ENCODE data around the gene SMPDL3B. TPM values are rescaled to one million over a fixed set of nuclear protein-coding genes. Genes with fewer than 3 reads are reported as not detected.

SMPDL3B gene
- total and polyA plus RNA-seq, 8 donors, result 10.5 to 15.7 (median 13.9) TPM

GRCh38 chr1:27980216-27980845 is 45.5 kb downstream of the SMPDL3B start:
- ATAC-seq (no peak), DNase-seq (no peak)
- no peak overlapping the region for H3K27ac ChIP-seq
- H3K4me3 ChIP-seq, result no peak overlapping the region
- H3K27me3 ChIP-seq, result no peaks in the 10 kb centered on the region
- peaks cover 0 to 13% of the 10 kb centered on the region in 2 donors for H3K4me1 ChIP-seq
- intact Hi-C loops (cut with DNase I), result loop anchor here in 1 of 2 donors (2.0 kb wide), 1 partner anchor 122 kb away; no protein-coding TSS in a partner anchor
- H3K36me3 ChIP-seq, result peaks cover 0 to 39% of the 10 kb centered on the region in 2 donors
- TF ChIP-seq, protein P1, sequence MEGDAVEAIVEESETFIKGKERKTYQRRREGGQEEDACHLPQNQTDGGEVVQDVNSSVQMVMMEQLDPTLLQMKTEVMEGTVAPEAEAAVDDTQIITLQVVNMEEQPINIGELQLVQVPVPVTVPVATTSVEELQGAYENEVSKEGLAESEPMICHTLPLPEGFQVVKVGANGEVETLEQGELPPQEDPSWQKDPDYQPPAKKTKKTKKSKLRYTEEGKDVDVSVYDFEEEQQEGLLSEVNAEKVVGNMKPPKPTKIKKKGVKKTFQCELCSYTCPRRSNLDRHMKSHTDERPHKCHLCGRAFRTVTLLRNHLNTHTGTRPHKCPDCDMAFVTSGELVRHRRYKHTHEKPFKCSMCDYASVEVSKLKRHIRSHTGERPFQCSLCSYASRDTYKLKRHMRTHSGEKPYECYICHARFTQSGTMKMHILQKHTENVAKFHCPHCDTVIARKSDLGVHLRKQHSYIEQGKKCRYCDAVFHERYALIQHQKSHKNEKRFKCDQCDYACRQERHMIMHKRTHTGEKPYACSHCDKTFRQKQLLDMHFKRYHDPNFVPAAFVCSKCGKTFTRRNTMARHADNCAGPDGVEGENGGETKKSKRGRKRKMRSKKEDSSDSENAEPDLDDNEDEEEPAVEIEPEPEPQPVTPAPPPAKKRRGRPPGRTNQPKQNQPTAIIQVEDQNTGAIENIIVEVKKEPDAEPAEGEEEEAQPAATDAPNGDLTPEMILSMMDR (IDR thresholded peaks at IDR 0.05), result no peak
- no peaks in the 10 kb centered on the region for H3K9me3 ChIP-seq

- Histone ChIP-seq H3K4me1 (peaks cover 0 to 13% of the 10 kb centered on the region in 2 donors), H3K27me3 (no peaks in the 10 kb centered on the region), H3K27ac (no peak overlapping the region), H3K4me3 (no peak overlapping the region), H3K36me3 (peaks cover 0 to 39% of the 10 kb centered on the region in 2 donors), H3K9me3 (no peaks in the 10 kb centered on the region)
- ATAC-seq (no peak), DNase-seq (no peak)
- intact Hi-C loops (cut with DNase I), result loop anchor here in 1 of 2 donors (2.0 kb wide), 1 partner anchor 122 kb away; no protein-coding TSS in a partner anchor
- TF ChIP-seq, protein P1 (IDR thresholded peaks at IDR 0.05), result no peak
These were observed 46.3 kb downstream of the SMPDL3B start for GRCh38 chr1:27981145-27981544.

DNA sequence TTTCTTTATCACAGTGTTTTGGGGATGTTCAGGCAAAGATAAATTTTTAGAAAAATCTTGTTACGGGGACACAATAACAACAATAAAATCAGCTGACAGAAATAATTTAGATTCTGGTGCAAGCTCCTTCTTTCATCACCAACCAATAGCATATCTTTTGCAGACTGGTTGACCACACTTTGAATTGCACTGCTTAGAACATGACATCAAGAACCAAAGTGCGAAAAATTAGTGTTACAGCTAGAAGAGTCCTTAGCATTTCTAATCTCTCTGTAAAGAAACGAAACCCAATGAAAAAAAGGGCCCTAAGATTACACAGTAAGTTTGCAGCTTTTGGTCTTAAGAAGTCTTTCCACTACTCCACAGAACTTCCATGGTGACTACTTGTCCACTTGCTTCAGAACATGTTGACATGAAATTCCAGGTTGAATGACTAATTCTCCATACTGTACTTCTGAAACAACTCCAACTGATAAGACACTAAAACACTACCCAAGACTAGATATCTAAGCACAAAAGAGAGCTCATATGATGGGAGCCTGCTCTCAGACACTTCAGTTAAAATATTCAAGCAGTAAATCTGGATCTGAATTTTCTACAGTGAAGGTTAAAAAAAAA is 56.2 kb downstream of the SMPDL3B start:
- no peaks in the 10 kb centered on the region for H3K27me3 ChIP-seq
- intact Hi-C loops (cut with DNase I), result no loop called here
- no peak for DNase-seq
- no peaks in the 10 kb centered on the region for H3K9me3 ChIP-seq
- no peak overlapping the region for H3K27ac ChIP-seq
- ATAC-seq, result no peak
- no peak overlapping the region for H3K4me3 ChIP-seq
- peaks cover 0 to 33% of the 10 kb centered on the region in 2 donors for H3K4me1 ChIP-seq
- TF ChIP-seq, protein P1 (IDR thresholded peaks at IDR 0.05), result no peak
- H3K36me3 ChIP-seq, result peaks cover 0 to 80% of the 10 kb centered on the region in 2 donors

DNA sequence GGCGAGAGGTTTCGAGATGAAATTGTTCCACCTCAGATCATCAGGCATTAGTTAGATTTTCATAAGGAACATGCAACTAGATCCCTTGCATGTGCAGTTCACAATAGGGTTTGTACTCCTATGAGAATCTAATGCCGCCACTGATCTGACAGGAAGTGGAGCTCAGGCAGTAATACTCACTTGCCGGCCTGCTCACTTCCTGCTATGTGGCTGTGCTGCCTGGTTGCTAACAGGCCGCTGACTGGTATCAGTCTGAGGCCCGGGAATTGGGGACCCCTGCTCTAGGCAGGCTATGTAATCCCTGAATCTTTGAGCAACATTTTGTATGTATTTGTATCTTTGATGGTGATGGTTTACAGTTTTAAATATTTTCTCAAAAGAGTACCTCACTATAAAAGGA is 57.5 kb downstream of the SMPDL3B start:
- Histone ChIP-seq H3K36me3 (peaks cover 0 to 80% of the 10 kb centered on the region in 2 donors), H3K4me3 (no peak overlapping the region), H3K27ac (peak overlapping the region in 1 of 2 donors; percentile 70), H3K27me3 (no peaks in the 10 kb centered on the region), H3K9me3 (no peaks in the 10 kb centered on the region), H3K4me1 (peaks cover 0 to 33% of the 10 kb centered on the region in 2 donors)
- intact Hi-C loops (cut with DNase I), result no loop called here
- TF ChIP-seq, protein P1 (IDR thresholded peaks at IDR 0.05), result no peak
- ATAC-seq (peak; percentile 51), DNase-seq (peak in 1 of 4 donors; percentile 40)

DNA sequence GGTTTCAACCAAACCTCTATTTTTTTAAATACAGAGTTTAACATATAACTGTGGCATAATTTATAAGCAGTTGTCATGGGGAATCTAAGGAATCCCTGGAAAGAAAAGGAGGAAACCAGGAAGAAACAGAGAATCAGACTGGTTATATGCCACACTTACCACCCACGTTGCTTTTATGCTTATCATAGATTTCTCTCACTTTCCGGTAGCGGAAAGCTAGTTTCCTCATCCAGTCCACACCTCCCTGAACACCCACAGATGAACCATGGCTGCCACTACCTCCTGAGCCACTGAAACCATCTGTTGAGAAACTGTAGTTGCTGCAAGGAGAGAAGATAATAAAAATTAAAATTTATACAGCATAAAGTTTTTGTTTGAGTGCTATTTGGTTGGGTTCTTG is 58.4 kb downstream of the SMPDL3B start:
- peak overlapping the region; percentile 33 to 70 for H3K27ac ChIP-seq
- no peak overlapping the region for H3K4me3 ChIP-seq
- H3K27me3 ChIP-seq, result no peaks in the 10 kb centered on the region
- TF ChIP-seq, protein P1 (IDR thresholded peaks at IDR 0.05), result no peak
- no peak for DNase-seq
- peaks cover 0 to 80% of the 10 kb centered on the region in 2 donors for H3K36me3 ChIP-seq
- intact Hi-C loops (cut with DNase I), result no loop called here
- ATAC-seq, result peak; percentile 36
- H3K9me3 ChIP-seq, result no peaks in the 10 kb centered on the region
- H3K4me1 ChIP-seq, result peaks cover 0 to 33% of the 10 kb centered on the region in 2 donors

Measured in left lung (tissue), 10 donors.